ENCODE results near the gene MED12L. TPM values are rescaled to one million over a fixed set of nuclear protein-coding genes. Genes with fewer than 3 reads are reported as not detected.

Gene MED12L
- total RNA-seq, 1 experiment from 2014 or later = 6.4 TPM

DNA sequence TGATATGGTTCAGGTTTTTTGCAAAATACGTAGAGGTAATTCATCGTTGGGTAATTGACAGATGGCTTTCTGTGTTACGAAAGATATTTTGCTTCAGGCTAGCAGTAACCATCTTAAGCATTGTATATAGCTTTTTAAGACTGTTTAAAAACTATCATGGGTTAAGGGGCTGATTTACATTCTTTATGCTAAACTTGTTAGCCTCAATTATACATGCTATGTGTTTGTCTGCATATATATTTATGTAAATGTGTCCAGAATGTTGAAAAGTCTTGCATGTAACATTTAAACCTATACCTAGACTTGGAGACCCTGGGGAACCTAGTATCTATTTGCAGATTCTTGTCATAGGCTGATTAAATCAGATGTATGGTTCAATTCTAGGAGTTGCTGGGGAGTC, 204.0 kb downstream of the MED12L start:
- Histone ChIP-seq H2AFZ (ENCODE audit: low read depth, low read length, poor library complexity, severe bottlenecking) (no peak overlapping the region), H3K9me3 (ENCODE audit: control insufficient read depth in 1 of 2, insufficient read depth in 1 of 2, low read depth in 1 of 2, low read length in 2 of 2) (no peaks in the 10 kb centered on the region), H3K9me2 (ENCODE audit: insufficient read depth) (no peaks in the 10 kb centered on the region), H3K4me3 (replicated peaks in 1 of 2; ENCODE audit: low read depth in 1 of 2, low read length in 2 of 2) (no peak overlapping the region), H3K9ac (ENCODE audit: low read length) (no peak overlapping the region), H3K4me1 (ENCODE audit: control insufficient read depth in 1 of 2, insufficient read depth in 2 of 2, low read length in 2 of 2) (no peaks in the 10 kb centered on the region), H3K27ac (ENCODE audit: low read depth, low read length) (no peak overlapping the region), H3K4me2 (ENCODE audit: low read length) (no peak overlapping the region), H3K27me3 (ENCODE audit: insufficient read depth, low read length) (no peaks in the 10 kb centered on the region), H4K20me1 (ENCODE audit: insufficient read depth) (no peaks in the 10 kb centered on the region), H3K36me3 (ENCODE audit: control insufficient read depth in 1 of 2, insufficient read depth in 2 of 2, low read length in 2 of 2) (no peaks in the 10 kb centered on the region), H3K79me2 (ENCODE audit: insufficient read depth, low read length) (no peaks in the 10 kb centered on the region)
- intact Hi-C loops (cut with micrococcal nuclease) = loop anchor here (10.0 kb wide), 1 partner anchor 365 kb away; no protein-coding TSS in a partner anchor
- RAD21 ChIA-PET (ENCODE audit: low non-redundant PET in 1 of 2, low total read pairs in 2 of 2, uncharacterized antibody in 2 of 2, unreplicated experiment in 2 of 2) = no interaction called here
- TF ChIP-seq ELF1 (IDR thresholded peaks at IDR 0.05; ENCODE audit: borderline replicate concordance, low read depth) = no peak
- TF ChIP-seq, protein P1, sequence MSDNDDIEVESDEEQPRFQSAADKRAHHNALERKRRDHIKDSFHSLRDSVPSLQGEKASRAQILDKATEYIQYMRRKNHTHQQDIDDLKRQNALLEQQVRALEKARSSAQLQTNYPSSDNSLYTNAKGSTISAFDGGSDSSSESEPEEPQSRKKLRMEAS (IDR thresholded peaks at IDR 0.05) = no peak
- TF ChIP-seq CEBPB (IDR thresholded peaks at IDR 0.05; ENCODE audit: low read depth) = no peak
- no peak for TF ChIP-seq RAD21 (IDR thresholded peaks at IDR 0.05; ENCODE audit: low read depth)
- no peak for TF ChIP-seq JUND (IDR thresholded peaks at IDR 0.05)
- TF ChIP-seq, protein P2, sequence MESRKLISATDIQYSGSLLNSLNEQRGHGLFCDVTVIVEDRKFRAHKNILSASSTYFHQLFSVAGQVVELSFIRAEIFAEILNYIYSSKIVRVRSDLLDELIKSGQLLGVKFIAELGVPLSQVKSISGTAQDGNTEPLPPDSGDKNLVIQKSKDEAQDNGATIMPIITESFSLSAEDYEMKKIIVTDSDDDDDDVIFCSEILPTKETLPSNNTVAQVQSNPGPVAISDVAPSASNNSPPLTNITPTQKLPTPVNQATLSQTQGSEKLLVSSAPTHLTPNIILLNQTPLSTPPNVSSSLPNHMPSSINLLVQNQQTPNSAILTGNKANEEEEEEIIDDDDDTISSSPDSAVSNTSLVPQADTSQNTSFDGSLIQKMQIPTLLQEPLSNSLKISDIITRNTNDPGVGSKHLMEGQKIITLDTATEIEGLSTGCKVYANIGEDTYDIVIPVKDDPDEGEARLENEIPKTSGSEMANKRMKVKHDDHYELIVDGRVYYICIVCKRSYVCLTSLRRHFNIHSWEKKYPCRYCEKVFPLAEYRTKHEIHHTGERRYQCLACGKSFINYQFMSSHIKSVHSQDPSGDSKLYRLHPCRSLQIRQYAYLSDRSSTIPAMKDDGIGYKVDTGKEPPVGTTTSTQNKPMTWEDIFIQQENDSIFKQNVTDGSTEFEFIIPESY (IDR thresholded peaks at IDR 0.05; ENCODE audit: extremely low read depth, insufficient replicate concordance, low read length) = no peak
- CTCF ChIA-PET = interaction anchor here (1.0 kb wide), 2 partner anchors 550 to 629 kb away, joined by 3 read pairs; no protein-coding TSS in a partner anchor
- no TSS peak for BruUV-seq (replicated peaks)
- ATAC-seq (no peak), DNase-seq (ENCODE audit: low read depth, low spot score) (no peak)
- POLR2A ChIA-PET = no interaction called here

DNA sequence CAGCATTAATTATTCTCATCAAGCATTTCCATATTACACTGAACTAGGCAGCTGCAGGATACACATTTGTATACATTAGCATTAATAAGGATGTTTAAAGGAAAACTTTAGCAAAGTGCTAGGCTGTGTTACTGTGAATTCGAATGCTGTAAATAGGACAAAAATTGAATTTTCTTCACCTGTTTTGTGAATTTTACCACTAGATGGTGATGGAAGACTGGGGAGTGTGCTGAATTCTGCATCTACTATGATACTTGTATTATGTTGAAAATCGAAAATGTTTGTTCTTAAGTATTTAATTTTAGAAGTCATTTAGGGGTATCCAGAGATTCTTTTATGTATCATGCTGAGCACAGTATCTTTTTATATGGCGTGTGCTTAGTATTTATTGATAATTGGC, 205.2 kb downstream of the MED12L start:
- no peak overlapping the region for H3K4me3 ChIP-seq (replicated peaks in 1 of 2; ENCODE audit: low read depth in 1 of 2, low read length in 2 of 2)
- POLR2A ChIA-PET = no interaction called here
- no peak overlapping the region for H3K4me2 ChIP-seq (ENCODE audit: low read length)
- CTCF ChIA-PET = interaction anchor here (0.9 kb wide), 1 partner anchor 8 kb away, joined by 3 read pairs; no protein-coding TSS in a partner anchor
- H4K20me1 ChIP-seq (ENCODE audit: insufficient read depth) = no peaks in the 10 kb centered on the region
- BruUV-seq (replicated peaks) = no TSS peak
- no peaks in the 10 kb centered on the region for H3K36me3 ChIP-seq (ENCODE audit: control insufficient read depth in 1 of 2, insufficient read depth in 2 of 2, low read length in 2 of 2)
- RAD21 ChIA-PET (ENCODE audit: low non-redundant PET in 1 of 2, low total read pairs in 2 of 2, uncharacterized antibody in 2 of 2, unreplicated experiment in 2 of 2) = interaction anchor here in 1 of 2 experiments (1.0 kb wide), 1 partner anchor 548 kb away, joined by 3 read pairs; no protein-coding TSS in a partner anchor
- no peak for TF ChIP-seq SP1 (IDR thresholded peaks at IDR 0.05; ENCODE audit: low read depth)
- TF ChIP-seq, protein P3, sequence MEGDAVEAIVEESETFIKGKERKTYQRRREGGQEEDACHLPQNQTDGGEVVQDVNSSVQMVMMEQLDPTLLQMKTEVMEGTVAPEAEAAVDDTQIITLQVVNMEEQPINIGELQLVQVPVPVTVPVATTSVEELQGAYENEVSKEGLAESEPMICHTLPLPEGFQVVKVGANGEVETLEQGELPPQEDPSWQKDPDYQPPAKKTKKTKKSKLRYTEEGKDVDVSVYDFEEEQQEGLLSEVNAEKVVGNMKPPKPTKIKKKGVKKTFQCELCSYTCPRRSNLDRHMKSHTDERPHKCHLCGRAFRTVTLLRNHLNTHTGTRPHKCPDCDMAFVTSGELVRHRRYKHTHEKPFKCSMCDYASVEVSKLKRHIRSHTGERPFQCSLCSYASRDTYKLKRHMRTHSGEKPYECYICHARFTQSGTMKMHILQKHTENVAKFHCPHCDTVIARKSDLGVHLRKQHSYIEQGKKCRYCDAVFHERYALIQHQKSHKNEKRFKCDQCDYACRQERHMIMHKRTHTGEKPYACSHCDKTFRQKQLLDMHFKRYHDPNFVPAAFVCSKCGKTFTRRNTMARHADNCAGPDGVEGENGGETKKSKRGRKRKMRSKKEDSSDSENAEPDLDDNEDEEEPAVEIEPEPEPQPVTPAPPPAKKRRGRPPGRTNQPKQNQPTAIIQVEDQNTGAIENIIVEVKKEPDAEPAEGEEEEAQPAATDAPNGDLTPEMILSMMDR (IDR thresholded peaks at IDR 0.05 in 2 of 3, conservative IDR thresholded peaks at IDR 0.05 in 1 of 3; ENCODE audit: borderline replicate concordance in 1 of 3, insufficient read depth in 1 of 3, low read depth in 2 of 3, low read length in 2 of 3) = peak; percentile 28 to 76 (median 68); a peak in 5 of 6 replicates
- TF ChIP-seq ELF1 (IDR thresholded peaks at IDR 0.05; ENCODE audit: borderline replicate concordance, low read depth) = no peak
- peak; percentile 90 for TF ChIP-seq RAD21 (IDR thresholded peaks at IDR 0.05; ENCODE audit: low read depth)
- H3K9me3 ChIP-seq (ENCODE audit: control insufficient read depth in 1 of 2, insufficient read depth in 1 of 2, low read depth in 1 of 2, low read length in 2 of 2) = no peaks in the 10 kb centered on the region
- no peaks in the 10 kb centered on the region for H3K27me3 ChIP-seq (ENCODE audit: insufficient read depth, low read length)
- DNase-seq (ENCODE audit: low read depth, low spot score) (peak; percentile 29), ATAC-seq (no peak)
- H3K27ac ChIP-seq (ENCODE audit: low read depth, low read length) = no peak overlapping the region
- H3K4me1 ChIP-seq (ENCODE audit: control insufficient read depth in 1 of 2, insufficient read depth in 2 of 2, low read length in 2 of 2) = no peaks in the 10 kb centered on the region
- H3K9me2 ChIP-seq (ENCODE audit: insufficient read depth) = no peaks in the 10 kb centered on the region
- H2AFZ ChIP-seq (ENCODE audit: low read depth, low read length, poor library complexity, severe bottlenecking) = no peak overlapping the region
- H3K9ac ChIP-seq (ENCODE audit: low read length) = no peak overlapping the region
- no peaks in the 10 kb centered on the region for H3K79me2 ChIP-seq (ENCODE audit: insufficient read depth, low read length)
- intact Hi-C loops (cut with micrococcal nuclease) = loop anchor here (1.0 to 5.0 kb wide), 5 partner anchors 38 to 628 kb away; no protein-coding TSS in a partner anchor
